ENCODE data around the gene CHRNB4.

GRCh38 chr15:78681281-78682003 is 40.4 kb upstream of the CHRNB4 start:
- TF ChIP-seq CTCF (conservative IDR thresholded peaks at IDR 0.05 in 1 of 2, IDR thresholded peaks at IDR 0.05 in 1 of 2; ENCODE audit: extremely low read depth in 1 of 2, insufficient read depth in 1 of 2, low read depth in 1 of 2, low read length in 2 of 2): no peak
- TF ChIP-seq EZH2 (IDR thresholded peaks at IDR 0.05; ENCODE audit: borderline replicate concordance, low read length): no peak

All from mammary epithelial cell (primary cell).